ENCODE measurements around the gene XXYLT1.

- TF ChIP-seq BCLAF1 (IDR thresholded peaks at IDR 0.05; ENCODE audit: borderline replicate concordance in 1 of 2, control insufficient read depth in 1 of 2, low read depth in 2 of 2, low read length in 1 of 2) (no peak), KAT7 (CRISPR knock-in tag; IDR thresholded peaks at IDR 0.05; ENCODE audit: borderline replicate concordance) (no peak), NRF1 (conservative IDR thresholded peaks at IDR 0.05 in 1 of 2, IDR thresholded peaks at IDR 0.05 in 1 of 2) (no peak), ZBTB33 (CRISPR knock-in tag; IDR thresholded peaks at IDR 0.05) (no peak), ARID1B (IDR thresholded peaks at IDR 0.05) (no peak)
Measured at GRCh38 chr3:195239121-195239520, 31.8 kb downstream of the XXYLT1 start.

Data from K562 (cell line).